GM21786 (cell line): ENCODE data around the gene MCEMP1.
"Not testable (repeated sequence)": the region's sequence is repeated elsewhere in the genome, so short reads cannot be mapped to it uniquely, and the experiment has no call there.

Source experiments
- ATAC-seq: cut with Tn5 transposase; IDR thresholded peaks from one replicate; pipeline ENCODE4 v1.9.1; 2021; ENCODE audit not compliant: unreplicated experiment

The MCEMP1 gene

GRCh38 chr19:7643629-7644549 lies 33.0 kb upstream of the MCEMP1 start:
- not testable (repeated sequence) for ATAC-seq

GRCh38 chr19:7644550-7644877 lies 32.4 kb upstream of the MCEMP1 start:
- no peak for ATAC-seq

GRCh38 chr19:7645163-7645562 lies 31.7 kb upstream of the MCEMP1 start:
- ATAC-seq, result no peak

- no peak for ATAC-seq
These were observed 31.0 kb upstream of the MCEMP1 start for GRCh38 chr19:7645656-7646425.

GRCh38 chr19:7646426-7646700 lies 30.5 kb upstream of the MCEMP1 start:
- ATAC-seq, result no peak

GRCh38 chr19:7647156-7647555 lies 29.7 kb upstream of the MCEMP1 start:
- ATAC-seq, result no peak

- no peak for ATAC-seq
These were observed 28.4 kb upstream of the MCEMP1 start for GRCh38 chr19:7648265-7649014.

GRCh38 chr19:7650148-7650547 lies 26.7 kb upstream of the MCEMP1 start:
- ATAC-seq, result no peak

- no peak for ATAC-seq
These were observed 24.7 kb upstream of the MCEMP1 start for GRCh38 chr19:7652061-7652641.

GRCh38 chr19:7654401-7654800 lies 22.5 kb upstream of the MCEMP1 start:
- no peak for ATAC-seq

- no peak for ATAC-seq
These were observed 21.3 kb upstream of the MCEMP1 start for GRCh38 chr19:7655581-7655980.

- no peak for ATAC-seq
These were observed 19.6 kb upstream of the MCEMP1 start for GRCh38 chr19:7657131-7657751.

- peak; percentile 77 for ATAC-seq
These were observed 18.6 kb upstream of the MCEMP1 start for GRCh38 chr19:7658219-7658686.

- ATAC-seq, result no peak
These were observed 14.9 kb upstream of the MCEMP1 start for GRCh38 chr19:7661744-7662538.

- no peak for ATAC-seq
These were observed 14.2 kb upstream of the MCEMP1 start for GRCh38 chr19:7662657-7663056.

- ATAC-seq, result no peak
These were observed 13.2 kb upstream of the MCEMP1 start for GRCh38 chr19:7663706-7664105.

GRCh38 chr19:7665076-7665475 lies 11.8 kb upstream of the MCEMP1 start:
- ATAC-seq, result no peak

- no peak for ATAC-seq
These were observed 8.0 kb upstream of the MCEMP1 start, which contains the start of gene RETN for GRCh38 chr19:7668842-7669241. TSS of gene RETN (plus strand) at chr19:7669049. CDS start at chr19:7669327, 278 bp downstream.

GRCh38 chr19:7669641-7670040 lies 7.2 kb upstream of the MCEMP1 start:
- ATAC-seq, result no peak
